ENCODE measurements around the gene SUPT3H.

SUPT3H gene

DNA sequence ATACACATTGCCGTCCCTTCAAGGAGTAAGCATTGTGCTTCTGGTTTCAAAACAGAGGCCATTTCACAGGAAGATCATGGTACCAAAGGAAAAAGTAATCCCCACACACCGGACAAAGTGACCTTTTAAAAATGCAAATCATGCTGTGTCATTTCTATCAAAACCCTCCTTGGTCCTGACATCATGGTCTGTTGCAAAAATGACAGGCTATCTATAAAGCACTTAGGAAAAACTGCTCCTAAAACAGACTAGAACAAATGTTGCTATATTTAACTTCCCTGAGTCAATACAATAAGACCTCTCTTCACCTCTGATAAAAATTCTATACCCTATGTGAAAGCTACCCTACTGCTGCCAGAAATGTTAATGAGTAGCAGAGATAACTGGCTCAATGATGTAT lies 403.2 kb downstream of the SUPT3H start:
- no peak overlapping the region for H3K4me3 ChIP-seq (ENCODE audit: low read depth, low read length)
- H3K9ac ChIP-seq (ENCODE audit: low read depth, low read length), result no peak overlapping the region
- no peaks in the 10 kb centered on the region for H3K36me3 ChIP-seq (ENCODE audit: control insufficient read depth, insufficient read depth, low read length)
- H3K27ac ChIP-seq (ENCODE audit: low read depth, low read length), result no peak overlapping the region
- no peaks in the 10 kb centered on the region for H3K27me3 ChIP-seq (ENCODE audit: control insufficient read depth, insufficient read depth, low read length)
- peaks cover 20% of the 10 kb centered on the region for H3K9me3 ChIP-seq (ENCODE audit: control insufficient read depth, insufficient read depth, low read length)
- no peaks in the 10 kb centered on the region for H3K4me1 ChIP-seq (ENCODE audit: control insufficient read depth, insufficient read depth, low read length)

DNA sequence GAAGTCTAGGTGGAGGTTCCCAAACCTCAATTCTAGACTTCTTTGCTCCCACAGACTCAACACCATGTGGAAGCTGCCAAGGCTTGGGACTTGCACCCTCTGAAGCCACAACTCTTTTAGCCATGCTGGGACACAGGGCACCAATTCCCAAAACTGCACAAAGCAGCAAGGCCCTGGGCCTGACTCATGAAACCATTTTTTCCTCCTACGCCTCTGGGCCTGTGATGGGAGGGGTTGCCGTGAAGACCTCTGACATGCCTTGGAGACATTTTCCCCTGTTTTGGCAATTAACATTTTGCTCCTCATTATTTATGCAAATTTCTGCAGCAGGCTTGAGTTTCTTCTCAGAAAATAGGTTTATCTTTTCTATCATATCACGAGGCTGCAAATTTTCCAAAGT lies 405.0 kb downstream of the SUPT3H start:
- Histone ChIP-seq H3K4me1 (ENCODE audit: control insufficient read depth, insufficient read depth, low read length) (no peaks in the 10 kb centered on the region), H3K9me3 (ENCODE audit: control insufficient read depth, insufficient read depth, low read length) (peaks cover 20% of the 10 kb centered on the region), H3K36me3 (ENCODE audit: control insufficient read depth, insufficient read depth, low read length) (no peaks in the 10 kb centered on the region), H3K9ac (ENCODE audit: low read depth, low read length) (no peak overlapping the region), H3K27ac (ENCODE audit: low read depth, low read length) (no peak overlapping the region), H3K4me3 (ENCODE audit: low read depth, low read length) (no peak overlapping the region), H3K27me3 (ENCODE audit: control insufficient read depth, insufficient read depth, low read length) (no peaks in the 10 kb centered on the region)

DNA sequence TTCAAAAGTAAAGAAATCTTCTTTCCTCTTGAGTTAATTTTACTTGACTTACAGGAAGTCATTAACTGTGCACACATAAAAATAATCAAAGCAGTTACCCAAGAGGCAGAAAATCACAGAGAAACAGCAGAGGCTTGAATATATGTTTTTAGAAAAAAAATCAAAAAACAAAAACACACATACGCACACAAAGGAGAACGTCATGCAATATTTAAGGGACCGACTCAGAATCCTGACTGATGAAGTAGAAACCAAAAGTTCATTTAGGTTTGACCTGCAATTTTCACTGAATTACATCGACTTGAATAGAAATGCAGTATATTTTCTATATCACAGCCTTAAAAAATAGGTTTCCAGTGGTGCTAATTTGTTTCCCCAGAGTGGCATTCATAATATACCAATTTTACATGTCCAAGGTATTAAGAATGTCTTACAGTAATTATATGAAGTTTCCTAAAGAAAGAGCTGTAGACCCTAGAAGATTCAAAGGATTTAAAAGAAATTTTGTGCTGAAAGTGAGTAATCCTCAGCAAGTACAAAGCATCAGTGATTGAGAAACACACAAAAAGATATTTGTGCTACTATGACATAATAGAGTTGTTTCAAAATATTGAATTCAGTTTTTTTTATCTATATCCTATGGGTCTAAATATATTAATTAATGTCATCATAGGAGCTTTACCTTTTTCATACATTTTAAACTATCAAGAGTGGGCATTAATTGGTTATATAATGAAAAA lies 408.1 kb downstream of the SUPT3H start:
- H3K9ac ChIP-seq (ENCODE audit: low read depth, low read length), result no peak overlapping the region
- H3K27ac ChIP-seq (ENCODE audit: low read depth, low read length), result no peak overlapping the region

DNA sequence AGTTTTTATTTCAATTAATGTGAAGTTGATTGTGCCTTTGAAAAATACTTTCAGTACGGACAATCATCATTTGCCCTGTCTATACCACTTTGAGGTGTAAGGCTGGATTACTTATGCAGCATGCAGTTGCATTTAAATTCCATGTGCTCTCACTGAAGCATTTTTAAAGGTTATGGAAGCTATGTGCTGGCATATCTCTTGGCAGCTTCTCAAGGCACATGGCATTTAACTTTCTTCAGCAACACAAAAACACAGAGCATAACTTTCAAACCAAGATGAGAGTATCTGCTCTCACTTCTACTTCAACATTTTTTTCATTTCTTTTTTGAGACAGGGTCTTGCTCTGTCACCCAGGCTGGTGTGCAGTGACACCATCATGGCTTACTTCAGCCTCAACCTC lies 410.3 kb downstream of the SUPT3H start:
- H3K4me1 ChIP-seq (ENCODE audit: control insufficient read depth, insufficient read depth, low read length), result no peaks in the 10 kb centered on the region
- H3K27me3 ChIP-seq (ENCODE audit: control insufficient read depth, insufficient read depth, low read length), result no peaks in the 10 kb centered on the region
- no peaks in the 10 kb centered on the region for H3K36me3 ChIP-seq (ENCODE audit: control insufficient read depth, insufficient read depth, low read length)
- no peak overlapping the region for H3K9ac ChIP-seq (ENCODE audit: low read depth, low read length)
- no peak overlapping the region for H3K4me3 ChIP-seq (ENCODE audit: low read depth, low read length)
- no peak overlapping the region for H3K27ac ChIP-seq (ENCODE audit: low read depth, low read length)
- peaks cover 5% of the 10 kb centered on the region for H3K9me3 ChIP-seq (ENCODE audit: control insufficient read depth, insufficient read depth, low read length)

More for the DNA sequence above, 408.1 kb downstream of the SUPT3H start:
- no peaks in the 10 kb centered on the region for H3K4me1 ChIP-seq (ENCODE audit: control insufficient read depth, insufficient read depth, low read length)
- no peaks in the 10 kb centered on the region for H3K36me3 ChIP-seq (ENCODE audit: control insufficient read depth, insufficient read depth, low read length)
- H3K9me3 ChIP-seq (ENCODE audit: control insufficient read depth, insufficient read depth, low read length), result peaks cover 20% of the 10 kb centered on the region
- no peak overlapping the region for H3K4me3 ChIP-seq (ENCODE audit: low read depth, low read length)
- H3K27me3 ChIP-seq (ENCODE audit: control insufficient read depth, insufficient read depth, low read length), result no peaks in the 10 kb centered on the region

DNA sequence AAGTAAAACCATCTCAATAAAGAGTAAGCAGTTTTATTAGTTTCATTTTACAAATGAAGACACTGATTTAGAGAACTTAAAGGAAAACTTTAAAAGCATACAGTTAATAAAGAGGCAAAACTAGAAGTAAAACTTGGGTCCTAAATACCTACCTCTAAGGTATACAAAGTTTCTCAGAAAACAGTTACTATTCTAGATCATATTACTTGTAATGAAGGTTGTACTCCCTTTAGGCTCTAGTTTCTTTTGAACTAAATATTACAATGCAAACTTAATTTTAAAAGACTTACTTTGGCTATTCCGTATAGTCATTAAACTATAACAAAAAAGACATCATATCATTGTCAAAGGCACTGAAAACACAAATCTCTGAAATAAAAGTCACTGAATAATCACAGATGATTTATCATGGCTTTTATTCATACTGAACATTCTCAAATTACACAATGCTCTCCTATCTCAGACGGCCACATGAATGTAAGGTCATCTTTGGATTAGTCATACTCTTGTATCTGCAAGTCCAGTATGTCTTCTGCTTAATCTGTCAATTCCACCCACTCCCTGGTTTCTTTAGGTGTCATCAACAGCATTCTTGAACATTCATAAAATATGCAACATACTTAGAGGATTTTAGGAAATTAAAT lies 411.2 kb downstream of the SUPT3H start:
- H3K9me3 ChIP-seq (ENCODE audit: control insufficient read depth, insufficient read depth, low read length), result no peaks in the 10 kb centered on the region
- H3K4me1 ChIP-seq (ENCODE audit: control insufficient read depth, insufficient read depth, low read length), result no peaks in the 10 kb centered on the region
- H3K36me3 ChIP-seq (ENCODE audit: control insufficient read depth, insufficient read depth, low read length), result no peaks in the 10 kb centered on the region
- no peaks in the 10 kb centered on the region for H3K27me3 ChIP-seq (ENCODE audit: control insufficient read depth, insufficient read depth, low read length)
- no peak overlapping the region for H3K9ac ChIP-seq (ENCODE audit: low read depth, low read length)
- H3K4me3 ChIP-seq (ENCODE audit: low read depth, low read length), result no peak overlapping the region
- H3K27ac ChIP-seq (ENCODE audit: low read depth, low read length), result no peak overlapping the region

DNA sequence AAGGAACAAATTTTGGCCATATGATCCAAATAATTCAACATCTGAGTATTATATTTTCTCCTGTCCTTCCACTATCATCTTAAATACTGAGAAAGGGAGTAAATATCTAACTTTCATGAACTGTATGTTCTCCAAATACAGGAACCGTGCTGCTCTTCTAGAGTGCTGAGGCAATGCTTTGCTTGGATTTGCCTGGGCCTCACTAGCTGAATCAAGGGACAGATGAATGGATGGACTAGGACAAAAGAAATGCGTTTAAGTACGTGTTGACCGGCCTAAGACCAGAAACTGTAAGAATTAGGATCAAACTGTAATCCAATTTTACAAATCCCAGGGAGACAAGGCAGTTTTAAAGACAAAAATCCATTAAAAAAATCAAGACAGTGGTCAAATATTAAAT lies 412.0 kb downstream of the SUPT3H start:
- H3K36me3 ChIP-seq (ENCODE audit: control insufficient read depth, insufficient read depth, low read length), result no peaks in the 10 kb centered on the region
- no peak overlapping the region for H3K4me3 ChIP-seq (ENCODE audit: low read depth, low read length)
- H3K27ac ChIP-seq (ENCODE audit: low read depth, low read length), result no peak overlapping the region
- H3K9me3 ChIP-seq (ENCODE audit: control insufficient read depth, insufficient read depth, low read length), result no peaks in the 10 kb centered on the region
- H3K27me3 ChIP-seq (ENCODE audit: control insufficient read depth, insufficient read depth, low read length), result no peaks in the 10 kb centered on the region
- H3K4me1 ChIP-seq (ENCODE audit: control insufficient read depth, insufficient read depth, low read length), result no peaks in the 10 kb centered on the region
- H3K9ac ChIP-seq (ENCODE audit: low read depth, low read length), result no peak overlapping the region

DNA sequence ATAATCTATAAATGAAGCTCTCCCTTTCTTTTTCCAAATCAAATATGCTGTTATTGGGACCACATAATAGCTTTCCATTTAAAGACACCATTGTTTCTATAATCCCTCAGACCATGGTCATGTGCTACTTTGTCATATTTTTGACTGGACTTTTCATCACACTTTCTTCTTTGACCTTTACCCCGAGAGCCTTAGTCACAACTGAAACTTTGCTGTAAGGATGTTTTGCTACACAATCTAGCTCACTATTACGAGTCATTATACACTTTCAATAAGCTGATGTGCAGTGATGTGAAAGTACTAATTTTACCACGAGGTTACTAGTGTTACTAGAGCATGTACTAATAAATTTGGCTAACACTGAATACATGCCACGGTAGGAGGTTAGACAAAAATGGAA lies 416.8 kb downstream of the SUPT3H start:
- Histone ChIP-seq H3K9me3 (ENCODE audit: control insufficient read depth, insufficient read depth, low read length) (no peaks in the 10 kb centered on the region), H3K27ac (ENCODE audit: low read depth, low read length) (no peak overlapping the region), H3K9ac (ENCODE audit: low read depth, low read length) (no peak overlapping the region), H3K4me3 (ENCODE audit: low read depth, low read length) (no peak overlapping the region), H3K27me3 (ENCODE audit: control insufficient read depth, insufficient read depth, low read length) (no peaks in the 10 kb centered on the region), H3K4me1 (ENCODE audit: control insufficient read depth, insufficient read depth, low read length) (no peaks in the 10 kb centered on the region), H3K36me3 (ENCODE audit: control insufficient read depth, insufficient read depth, low read length) (no peaks in the 10 kb centered on the region)

DNA sequence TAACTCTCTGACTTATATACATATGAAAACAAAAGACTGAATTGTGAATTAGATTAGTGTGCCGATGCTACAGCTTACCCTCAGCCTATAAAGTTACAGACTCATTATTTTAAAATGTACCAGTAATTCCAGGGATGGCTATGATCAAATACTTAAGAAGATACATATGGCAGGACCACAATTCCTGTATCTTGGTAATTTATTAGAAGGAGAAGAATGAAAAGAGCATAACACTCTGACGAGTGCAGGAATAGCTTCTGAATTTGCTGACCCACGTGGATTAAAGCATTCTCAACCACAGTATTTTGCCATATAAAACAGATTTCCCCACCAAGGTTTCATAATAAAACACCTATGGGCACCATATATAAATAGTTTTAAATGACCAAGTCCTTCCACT lies 418.1 kb downstream of the SUPT3H start:
- no peaks in the 10 kb centered on the region for H3K27me3 ChIP-seq (ENCODE audit: control insufficient read depth, insufficient read depth, low read length)
- no peak overlapping the region for H3K27ac ChIP-seq (ENCODE audit: low read depth, low read length)
- H3K9ac ChIP-seq (ENCODE audit: low read depth, low read length), result no peak overlapping the region
- no peaks in the 10 kb centered on the region for H3K4me1 ChIP-seq (ENCODE audit: control insufficient read depth, insufficient read depth, low read length)
- no peaks in the 10 kb centered on the region for H3K36me3 ChIP-seq (ENCODE audit: control insufficient read depth, insufficient read depth, low read length)
- no peaks in the 10 kb centered on the region for H3K9me3 ChIP-seq (ENCODE audit: control insufficient read depth, insufficient read depth, low read length)
- H3K4me3 ChIP-seq (ENCODE audit: low read depth, low read length), result no peak overlapping the region

DNA sequence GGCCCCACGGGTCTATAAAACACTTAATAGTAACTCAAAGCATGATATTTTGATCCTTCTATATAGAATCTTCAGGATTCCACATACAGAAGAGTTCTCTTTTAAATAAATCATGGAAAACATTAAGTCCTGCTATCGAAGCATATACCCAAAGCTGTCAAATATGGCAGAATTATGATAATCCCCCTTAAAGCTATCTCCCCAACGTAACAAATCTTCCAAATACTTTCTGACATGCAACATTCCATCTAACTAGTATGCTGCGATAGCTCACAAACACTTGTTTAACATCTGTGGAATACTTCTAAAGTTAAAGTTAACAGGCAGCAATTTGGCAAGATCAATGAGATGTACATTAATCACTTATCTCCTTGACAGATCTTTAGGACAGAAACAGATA lies 420.6 kb downstream of the SUPT3H start:
- Histone ChIP-seq H3K27ac (ENCODE audit: low read depth, low read length) (no peak overlapping the region), H3K9me3 (ENCODE audit: control insufficient read depth, insufficient read depth, low read length) (no peaks in the 10 kb centered on the region), H3K27me3 (ENCODE audit: control insufficient read depth, insufficient read depth, low read length) (no peaks in the 10 kb centered on the region), H3K9ac (ENCODE audit: low read depth, low read length) (no peak overlapping the region), H3K4me3 (ENCODE audit: low read depth, low read length) (no peak overlapping the region), H3K4me1 (ENCODE audit: control insufficient read depth, insufficient read depth, low read length) (no peaks in the 10 kb centered on the region), H3K36me3 (ENCODE audit: control insufficient read depth, insufficient read depth, low read length) (no peaks in the 10 kb centered on the region)

DNA sequence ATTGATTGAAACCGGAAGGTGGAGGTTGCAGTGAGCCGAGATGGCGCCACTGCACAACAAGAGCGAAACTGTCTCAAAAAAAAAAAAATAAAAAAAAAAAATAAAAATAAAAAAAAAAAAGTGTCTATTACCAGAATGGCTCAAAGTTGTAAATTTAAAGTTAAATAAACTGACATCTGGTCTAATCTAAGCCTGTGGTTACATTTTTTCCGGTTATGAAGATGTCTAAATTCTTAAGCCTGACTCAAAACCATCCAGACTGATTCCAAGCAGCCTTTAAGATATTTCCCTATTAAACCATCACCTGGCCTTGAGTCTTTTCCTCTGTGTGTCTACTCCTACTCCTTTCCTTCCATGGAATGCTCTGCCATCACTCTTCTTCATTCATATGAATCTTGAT lies 421.3 kb downstream of the SUPT3H start:
- H3K4me3 ChIP-seq (ENCODE audit: low read depth, low read length), result no peak overlapping the region
- no peaks in the 10 kb centered on the region for H3K27me3 ChIP-seq (ENCODE audit: control insufficient read depth, insufficient read depth, low read length)
- no peaks in the 10 kb centered on the region for H3K36me3 ChIP-seq (ENCODE audit: control insufficient read depth, insufficient read depth, low read length)
- no peak overlapping the region for H3K9ac ChIP-seq (ENCODE audit: low read depth, low read length)
- no peaks in the 10 kb centered on the region for H3K9me3 ChIP-seq (ENCODE audit: control insufficient read depth, insufficient read depth, low read length)
- H3K4me1 ChIP-seq (ENCODE audit: control insufficient read depth, insufficient read depth, low read length), result no peaks in the 10 kb centered on the region
- H3K27ac ChIP-seq (ENCODE audit: low read depth, low read length), result no peak overlapping the region

DNA sequence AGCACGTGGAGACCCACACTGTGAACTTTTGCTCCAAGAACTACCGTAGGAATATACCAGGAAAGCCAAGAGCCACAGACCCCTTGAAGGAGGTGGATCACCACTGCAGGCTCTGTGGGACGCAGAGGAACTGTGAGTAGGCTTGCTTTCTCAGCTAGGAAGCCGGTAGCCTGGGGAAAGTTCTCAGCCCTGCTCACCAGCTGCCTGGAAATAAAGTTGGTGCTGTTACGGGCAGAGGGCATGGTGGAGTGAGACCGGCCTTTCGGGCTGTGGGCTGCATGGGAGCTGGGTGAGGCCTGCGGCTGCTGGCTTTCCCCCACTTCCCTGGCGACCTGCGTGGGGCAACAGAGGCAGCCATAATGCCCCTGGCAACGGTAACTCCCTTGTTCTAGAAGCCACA lies 422.6 kb downstream of the SUPT3H start:
- Histone ChIP-seq H3K27ac (ENCODE audit: low read depth, low read length) (no peak overlapping the region), H3K9ac (ENCODE audit: low read depth, low read length) (no peak overlapping the region), H3K36me3 (ENCODE audit: control insufficient read depth, insufficient read depth, low read length) (no peaks in the 10 kb centered on the region)

More for the DNA sequence above, 422.6 kb downstream of the SUPT3H start:
- H3K4me3 ChIP-seq (ENCODE audit: low read depth, low read length), result no peak overlapping the region
- no peaks in the 10 kb centered on the region for H3K27me3 ChIP-seq (ENCODE audit: control insufficient read depth, insufficient read depth, low read length)
- H3K4me1 ChIP-seq (ENCODE audit: control insufficient read depth, insufficient read depth, low read length), result no peaks in the 10 kb centered on the region
- peaks cover under 1% of the 10 kb centered on the region; the same call in 1 of the 2 replicates for H3K9me3 ChIP-seq (ENCODE audit: control insufficient read depth, insufficient read depth, low read length)

Measured in HUES48 (cell line).